Mesothelial cell of epicardium (in vitro differentiated cells): ENCODE measurements around the gene TSEN2. TPM values are rescaled to one million over a fixed set of nuclear protein-coding genes. Genes with fewer than 3 reads are reported as not detected.

ENCODE experiments used
- DNase-seq, 2 experiments: peaks; one replicate each; pipeline ENCODE4 v3.0.0; 2021; ENCODE audit warnings: low spot score in 2 of 2; ENCODE audit not compliant: unreplicated experiment in 2 of 2
- H3K27ac Mint-ChIP-seq: 2 replicates; pipeline ENCODE4 v1.8.0; 2021; ENCODE audit warnings: mixed read lengths
- H3K27me3 Mint-ChIP-seq: 2 replicates; pipeline ENCODE4 v1.8.0; 2021; ENCODE audit warnings: low read depth, mixed read lengths
- H3K36me3 Mint-ChIP-seq: 2 replicates; pipeline ENCODE4 v1.8.0; 2021; ENCODE audit warnings: mixed read lengths
- H3K4me1 Mint-ChIP-seq: 2 replicates; pipeline ENCODE4 v1.8.0; 2021; ENCODE audit warnings: mixed read lengths
- H3K4me3 Mint-ChIP-seq: 2 replicates; pipeline ENCODE4 v1.8.0; 2021; ENCODE audit warnings: mild to moderate bottlenecking, moderate library complexity, mixed read lengths
- H3K9me3 Mint-ChIP-seq: 2 replicates; pipeline ENCODE4 v1.8.0; 2021; ENCODE audit warnings: mixed read lengths
- CTCF ChIP-seq: fragments of 200-600 bp; sonication (generic); IDR thresholded peaks from one replicate; pipeline ENCODE4 v1.5.0; 2021; ENCODE audit warnings: antibody characterized with exemption; ENCODE audit not compliant: unreplicated experiment
- total RNA-seq: library from RNA; stranded (reverse); gene quantifications from 3 replicates; pipeline ENCODE4 v1.2.1, GENCODE V29; 2021

TSEN2 gene
- total RNA-seq, 1 donor from 2014 or later = 29.0 TPM

DNA sequence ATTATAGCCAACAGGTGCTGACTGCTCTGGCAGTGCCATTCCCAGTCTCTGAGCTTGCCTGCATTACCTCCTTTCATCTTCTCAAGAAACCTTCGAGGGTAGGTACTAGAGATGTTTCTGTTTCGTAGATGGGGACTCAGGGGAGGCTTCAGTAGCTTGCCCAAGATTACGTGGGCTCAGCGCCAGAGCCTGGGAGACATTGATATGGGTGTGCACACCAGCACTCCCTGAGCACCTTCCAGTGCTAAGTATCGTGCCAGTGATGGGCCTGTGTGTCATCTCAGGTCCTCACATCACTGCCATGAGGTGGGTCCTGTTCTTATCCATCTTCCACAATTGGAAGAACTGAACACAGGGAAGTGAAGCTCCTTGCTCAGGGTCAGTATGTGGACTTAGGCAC lies 15.2 kb downstream of the TSEN2 start:
- Mint-ChIP-seq H3K4me3 (no peak overlapping the region), H3K27me3 (no peaks in the 10 kb centered on the region), H3K27ac (no peak overlapping the region), H3K9me3 (no peaks in the 10 kb centered on the region), H3K36me3 (peaks cover 47% of the 10 kb centered on the region), H3K4me1 (no peaks in the 10 kb centered on the region)
- no peak for TF ChIP-seq CTCF
- no peak for DNase-seq

DNA sequence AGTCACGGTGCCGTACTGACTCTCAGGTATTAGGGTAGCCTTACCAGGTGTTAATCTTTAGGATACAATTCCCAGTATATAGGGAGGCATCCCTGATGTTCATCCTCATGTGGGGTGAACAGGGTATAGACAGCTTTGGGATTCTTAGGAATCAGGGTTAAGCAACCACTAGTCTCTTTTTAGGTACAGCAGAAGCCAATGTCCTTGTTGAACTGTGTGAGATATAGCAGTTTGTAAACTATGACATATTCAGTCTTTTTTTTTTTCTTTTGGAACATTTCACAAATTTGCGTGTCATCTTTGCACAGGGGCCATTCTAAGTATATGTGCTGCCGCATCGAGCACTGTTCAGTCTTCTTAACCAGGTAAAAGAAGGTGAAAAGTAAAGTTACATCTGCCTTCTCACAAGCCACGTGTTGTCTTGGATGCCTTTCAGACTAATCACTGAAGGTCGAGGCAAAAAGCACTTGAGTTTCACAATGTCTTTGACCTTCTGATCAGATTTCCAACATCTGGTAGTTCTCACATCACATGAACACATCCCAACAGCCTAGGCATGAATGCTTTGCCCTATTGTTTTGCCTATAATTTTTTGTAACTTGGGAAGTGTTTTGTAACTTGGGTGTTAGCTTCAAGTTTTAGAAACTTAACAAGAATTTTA lies 17.2 kb downstream of the TSEN2 start:
- Mint-ChIP-seq H3K9me3 (no peaks in the 10 kb centered on the region), H3K4me3 (no peak overlapping the region), H3K36me3 (peaks cover 51% of the 10 kb centered on the region), H3K27ac (no peak overlapping the region), H3K27me3 (no peaks in the 10 kb centered on the region), H3K4me1 (no peaks in the 10 kb centered on the region)
- no peak for TF ChIP-seq CTCF
- no peak for DNase-seq

- Mint-ChIP-seq H3K36me3 (peaks cover 39% of the 10 kb centered on the region), H3K4me1 (peaks cover 4% of the 10 kb centered on the region), H3K4me3 (no peak overlapping the region), H3K9me3 (no peaks in the 10 kb centered on the region), H3K27ac (no peak overlapping the region), H3K27me3 (no peaks in the 10 kb centered on the region)
- DNase-seq = no peak
- no peak for TF ChIP-seq CTCF
These were observed 19.1 kb downstream of the TSEN2 start for GRCh38 chr3:12503126-12503957.

DNA sequence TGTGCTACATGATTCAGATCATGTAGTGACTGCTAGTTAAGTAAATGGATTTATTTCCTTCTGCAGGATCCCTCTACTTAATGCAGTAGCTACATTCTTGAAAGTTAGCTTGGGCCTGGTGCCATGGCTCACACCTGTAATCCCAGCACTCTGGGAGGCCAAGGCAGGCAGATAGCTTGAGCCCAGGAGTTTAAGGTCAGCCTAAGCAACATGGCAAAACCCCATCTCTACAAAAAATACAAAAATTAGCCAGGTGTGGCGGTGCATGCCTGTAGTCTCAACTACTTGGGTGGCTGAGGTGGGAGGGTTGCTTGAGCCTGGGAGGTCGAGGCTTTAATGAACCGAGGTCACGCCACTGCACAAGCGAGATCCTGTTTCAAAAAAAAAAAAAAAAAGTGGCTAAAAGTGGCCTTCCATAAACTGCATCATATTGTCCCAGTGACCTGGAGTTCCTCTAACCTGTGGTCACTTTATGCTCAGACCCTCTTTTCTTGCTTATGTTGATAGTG lies 22.0 kb downstream of the TSEN2 start:
- H3K4me3 Mint-ChIP-seq = no peak overlapping the region
- H3K27me3 Mint-ChIP-seq = no peaks in the 10 kb centered on the region
- peaks cover 32% of the 10 kb centered on the region for H3K36me3 Mint-ChIP-seq
- peaks cover 4% of the 10 kb centered on the region for H3K4me1 Mint-ChIP-seq
- no peak overlapping the region for H3K27ac Mint-ChIP-seq
- no peak for TF ChIP-seq CTCF
- DNase-seq = no peak
- no peaks in the 10 kb centered on the region for H3K9me3 Mint-ChIP-seq

GRCh38 chr3:12507591-12508281 lies 23.5 kb downstream of the TSEN2 start:
- Mint-ChIP-seq H3K36me3 (peaks cover 24% of the 10 kb centered on the region), H3K27ac (no peak overlapping the region), H3K27me3 (no peaks in the 10 kb centered on the region), H3K9me3 (no peaks in the 10 kb centered on the region), H3K4me1 (peaks cover 4% of the 10 kb centered on the region), H3K4me3 (no peak overlapping the region)
- no peak for TF ChIP-seq CTCF
- DNase-seq = no peak
